Stimulated activated CD4-positive, alpha-beta T cell treated with anti-CD3 and anti-CD28 coated beads, Interleukin-15, amount 100 ng/mL, for 24 hours (primary cell): Measurements from ENCODE around the gene DNPEP.

Source experiments
- DNase-seq: peaks from one replicate; pipeline ENCODE4 v3.0.0-alpha.2; 2020

Gene DNPEP

DNA sequence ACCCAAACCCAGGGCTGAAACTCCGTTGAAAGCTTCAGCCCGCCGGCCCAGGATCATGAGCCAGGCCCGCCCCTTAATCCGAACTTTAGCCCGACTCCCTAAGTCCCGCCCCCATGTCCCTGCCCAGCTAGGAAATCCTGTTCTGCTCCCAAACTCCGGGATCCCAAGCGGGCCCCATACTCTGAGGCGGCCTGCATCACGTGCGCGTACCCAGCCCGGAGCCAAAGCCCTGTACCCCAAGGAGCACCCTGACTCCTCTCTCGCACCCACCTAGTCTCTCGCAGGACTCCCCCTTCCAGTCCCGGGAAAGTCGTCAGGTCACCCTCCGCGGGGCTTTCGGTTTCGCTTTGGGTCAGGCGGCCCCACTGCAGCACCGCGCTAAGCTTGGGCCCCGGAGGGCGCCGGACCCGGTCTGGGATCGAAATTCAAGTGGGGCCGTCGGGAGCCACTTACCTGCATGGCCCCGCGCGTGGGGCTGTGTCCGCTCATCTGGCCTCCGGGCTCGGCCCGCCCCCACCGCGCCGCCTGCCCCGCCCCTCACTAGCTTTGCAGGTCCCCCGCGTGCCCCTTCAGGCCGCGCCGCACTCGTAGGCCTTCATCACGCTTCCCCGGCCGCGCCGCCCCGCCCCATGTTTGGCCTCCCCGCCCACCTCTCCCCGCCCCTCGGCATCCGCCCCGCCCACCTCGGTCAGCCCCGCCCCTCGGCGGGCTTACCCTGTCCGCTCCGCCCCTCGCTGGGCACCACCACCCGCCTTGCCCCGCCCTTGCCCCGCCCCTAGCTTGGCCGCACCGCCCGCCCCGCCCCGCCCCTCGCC lies at the start of gene DNPEP:
TSS of gene DNPEP (minus strand) at position 607 of the 815 bp plus-strand sequence. CDS start at position 489, 118 bp downstream.
- DNase-seq, result peak; percentile 93

- no peak for DNase-seq
These were observed 49.4 kb upstream of the DNPEP start for GRCh38 chr2:219437141-219437540.

DNA sequence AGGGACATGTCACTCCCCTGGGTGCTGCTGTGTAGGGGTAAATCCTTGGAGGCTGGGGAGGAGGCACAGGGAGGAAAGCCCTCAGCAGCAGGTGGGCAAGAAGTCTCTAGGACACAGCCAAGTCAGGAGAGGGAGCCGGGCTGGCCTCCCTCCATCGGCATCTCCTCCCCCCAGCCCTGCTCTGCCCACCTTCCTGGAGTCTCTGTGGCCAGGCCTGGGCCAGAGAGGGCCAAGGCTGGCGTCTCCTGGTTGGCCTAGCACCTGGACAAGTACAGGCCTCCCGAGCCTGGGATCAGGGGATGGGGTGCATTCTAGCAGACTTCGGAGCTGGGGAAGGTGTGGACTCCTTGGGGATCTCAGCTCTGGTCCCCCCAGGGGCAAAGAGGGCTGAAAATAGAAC lies 48.8 kb upstream of the DNPEP start:
- no peak for DNase-seq

DNA sequence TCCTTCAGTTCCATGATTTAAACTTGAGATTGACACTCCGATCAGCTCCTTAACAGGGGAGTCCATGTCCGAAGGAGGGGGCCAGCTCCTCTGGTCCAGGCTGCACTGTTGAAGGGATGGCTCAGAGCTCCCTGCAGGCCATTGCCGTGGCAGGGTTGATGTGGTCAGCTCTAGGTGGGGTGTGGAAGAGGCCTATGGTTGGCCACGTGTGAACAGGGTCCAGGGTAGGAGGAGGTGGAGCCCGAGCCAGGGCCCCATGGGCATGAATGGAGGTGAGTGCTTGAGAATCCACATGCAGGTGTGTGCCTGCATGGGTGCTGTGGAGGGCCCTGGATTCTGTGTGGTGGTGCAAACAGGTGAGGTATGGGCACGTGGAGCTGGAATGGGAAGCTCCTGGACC lies 48.0 kb upstream of the DNPEP start:
- DNase-seq, result no peak

DNA sequence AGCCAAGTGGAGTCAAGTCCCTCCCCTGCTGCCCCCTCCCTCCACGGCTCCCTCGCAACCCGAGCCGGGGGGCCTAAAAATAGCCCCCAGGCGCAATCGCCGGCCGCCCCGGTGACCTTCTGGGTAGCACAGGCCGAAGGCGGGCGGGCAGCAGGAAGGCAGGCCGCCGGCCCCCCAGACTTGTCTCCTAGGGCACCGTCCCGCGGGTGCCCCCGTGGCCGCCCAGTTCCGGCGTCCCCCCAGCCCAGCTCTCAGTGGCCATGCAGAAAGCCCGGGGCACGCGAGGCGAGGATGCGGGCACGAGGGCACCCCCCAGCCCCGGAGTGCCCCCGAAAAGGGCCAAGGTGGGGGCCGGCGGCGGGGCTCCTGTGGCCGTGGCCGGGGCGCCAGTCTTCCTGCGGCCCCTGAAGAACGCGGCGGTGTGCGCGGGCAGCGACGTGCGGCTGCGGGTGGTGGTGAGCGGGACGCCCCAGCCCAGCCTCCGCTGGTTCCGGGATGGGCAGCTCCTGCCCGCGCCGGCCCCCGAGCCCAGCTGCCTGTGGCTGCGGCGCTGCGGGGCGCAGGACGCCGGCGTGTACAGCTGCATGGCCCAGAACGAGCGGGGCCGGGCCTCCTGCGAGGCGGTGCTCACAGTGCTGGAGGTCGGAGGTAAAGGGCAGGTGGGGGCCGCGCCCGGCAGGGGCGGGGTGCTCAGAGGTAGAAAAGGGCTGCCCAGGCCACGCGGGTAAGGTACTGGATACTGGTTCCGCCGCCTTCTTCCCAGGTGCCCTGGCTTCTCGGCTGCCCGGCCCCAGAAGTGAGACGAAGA lies 47.2 kb upstream of the DNPEP start, which contains the start of gene SPEG:
TSS of gene SPEG (plus strand) at position 126 of the 808 bp plus-strand sequence. CDS start at position 261, 135 bp downstream.
- DNase-seq, result no peak

DNA sequence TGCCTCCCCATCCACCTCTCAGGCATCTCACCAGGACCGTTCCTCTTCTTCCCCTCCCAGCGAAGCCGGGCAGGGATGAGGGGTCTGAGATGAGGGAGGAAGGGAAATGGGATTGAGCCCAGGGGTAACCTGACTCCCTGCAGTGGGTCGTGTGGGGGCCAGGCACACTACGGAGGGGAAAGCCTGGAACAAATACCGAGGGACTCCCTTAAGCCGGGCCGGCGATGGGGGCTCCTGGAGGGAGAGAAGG lies 46.7 kb upstream of the DNPEP start:
- DNase-seq, result no peak

DNA sequence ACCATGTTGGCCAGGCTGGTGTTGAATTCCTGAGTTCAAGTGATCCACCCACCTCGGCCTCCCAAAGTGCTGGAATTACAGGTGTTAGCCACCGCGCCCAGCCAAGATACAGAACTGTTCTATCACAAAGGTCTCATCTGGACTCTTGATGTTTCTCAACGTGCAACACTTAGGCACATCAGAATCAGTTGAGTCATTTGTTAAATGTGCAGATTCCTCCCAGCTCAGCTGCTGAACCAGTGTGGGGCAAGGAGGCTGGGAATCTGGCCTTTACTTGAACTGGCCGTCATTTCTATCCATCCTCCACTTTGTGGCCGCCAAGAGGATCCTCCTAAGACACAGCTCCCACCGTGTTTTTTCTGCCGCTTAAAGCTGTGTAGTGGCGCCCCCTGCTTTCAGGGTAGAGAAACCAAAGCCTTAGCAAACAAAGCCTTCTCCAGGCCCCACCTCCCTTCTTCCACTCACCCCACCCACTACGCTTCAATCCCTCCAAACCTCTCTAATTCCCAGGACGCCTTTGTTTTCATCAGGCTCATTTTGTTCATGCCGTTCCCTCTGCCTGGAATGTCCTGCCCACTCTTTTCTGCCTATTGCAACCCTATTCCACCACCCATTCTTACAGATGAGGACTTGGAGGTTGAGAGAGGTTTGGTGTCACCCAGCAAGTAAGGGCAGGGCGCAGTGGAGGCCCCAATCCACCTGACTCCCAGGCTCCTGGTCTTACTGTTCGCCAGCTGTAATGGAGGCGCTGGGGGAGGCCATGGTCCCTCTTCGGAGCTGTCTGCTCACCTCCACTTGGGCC lies 46.2 kb upstream of the DNPEP start:
- peak; percentile 62 for DNase-seq

DNA sequence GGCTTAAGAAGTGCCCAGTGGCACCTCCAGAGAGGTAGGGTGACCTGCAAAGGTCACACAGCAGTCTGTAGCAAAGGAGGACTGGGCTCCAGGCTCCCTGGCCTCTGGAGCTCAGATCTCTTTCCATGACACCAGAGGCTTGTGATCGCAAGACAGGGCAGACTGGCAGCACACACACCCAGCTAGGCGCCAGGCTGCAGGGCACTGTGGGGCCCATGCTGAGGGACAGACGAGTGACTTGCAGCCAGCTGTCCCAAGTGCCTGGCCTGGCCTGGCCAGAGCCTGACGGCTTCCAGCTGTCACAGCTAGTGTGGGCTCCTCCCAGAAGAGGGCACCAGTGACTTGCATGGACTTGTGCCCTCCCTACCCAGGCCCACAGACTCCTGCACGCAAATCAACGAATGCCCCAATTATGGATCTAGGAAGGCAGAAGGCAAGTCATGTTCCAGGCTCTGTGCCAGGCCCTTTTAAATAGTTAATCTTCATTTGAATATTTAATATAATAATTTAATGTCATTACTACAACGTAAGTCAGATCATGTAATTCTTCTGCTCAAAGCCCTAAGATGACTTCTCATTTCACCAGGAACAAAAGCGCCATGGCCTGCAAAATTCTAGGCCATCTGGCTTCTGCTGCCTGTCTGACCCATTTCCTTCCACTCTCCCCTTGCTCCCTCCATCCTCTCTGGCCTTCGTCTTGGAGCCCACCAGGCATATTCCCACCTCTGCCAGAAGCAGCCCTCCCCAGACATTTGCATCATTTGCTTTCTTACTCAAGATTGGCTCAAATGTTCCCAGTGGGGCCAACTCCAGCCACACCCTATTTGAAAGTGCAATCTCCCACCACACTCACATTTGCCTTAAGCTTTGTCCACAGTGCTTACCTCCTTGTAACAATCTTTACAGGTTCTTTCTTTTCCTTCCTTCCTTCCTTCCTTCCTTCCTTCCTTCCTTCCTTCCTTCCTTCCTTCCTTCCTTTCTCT lies 43.2 kb upstream of the DNPEP start:
- DNase-seq, result no peak

DNA sequence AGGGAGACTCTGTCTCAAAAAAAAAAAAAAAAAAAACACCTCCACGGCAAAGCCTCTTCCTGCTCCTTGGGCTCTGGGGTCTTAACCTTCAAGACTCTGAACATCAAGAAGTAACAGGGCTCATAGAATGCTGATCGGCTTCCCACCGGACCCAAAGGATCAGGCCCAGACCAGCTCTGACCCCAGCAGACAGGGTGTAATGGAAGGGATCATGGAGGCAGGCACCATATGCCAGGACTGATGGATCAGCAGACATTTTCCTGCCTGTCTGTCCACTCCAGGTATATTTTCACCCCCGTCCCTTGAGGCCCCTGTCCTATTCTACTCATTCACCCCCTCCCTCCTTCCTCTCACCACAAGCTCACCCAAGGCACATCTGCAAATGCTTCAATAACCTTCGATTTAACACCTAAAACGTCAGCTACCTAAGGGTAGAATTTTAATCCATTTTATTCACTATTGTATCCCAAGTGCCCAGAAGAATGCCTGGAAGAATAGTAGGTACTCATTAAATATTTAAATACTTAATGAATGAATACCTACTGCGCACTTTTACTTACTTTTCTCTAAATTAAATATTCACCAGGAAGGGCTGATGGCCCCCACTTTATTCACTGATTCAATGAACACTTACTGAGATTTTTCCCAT lies 42.4 kb upstream of the DNPEP start:
- DNase-seq, result no peak

- DNase-seq, result no peak
These were observed 40.8 kb upstream of the DNPEP start for GRCh38 chr2:219428469-219428868.

DNA sequence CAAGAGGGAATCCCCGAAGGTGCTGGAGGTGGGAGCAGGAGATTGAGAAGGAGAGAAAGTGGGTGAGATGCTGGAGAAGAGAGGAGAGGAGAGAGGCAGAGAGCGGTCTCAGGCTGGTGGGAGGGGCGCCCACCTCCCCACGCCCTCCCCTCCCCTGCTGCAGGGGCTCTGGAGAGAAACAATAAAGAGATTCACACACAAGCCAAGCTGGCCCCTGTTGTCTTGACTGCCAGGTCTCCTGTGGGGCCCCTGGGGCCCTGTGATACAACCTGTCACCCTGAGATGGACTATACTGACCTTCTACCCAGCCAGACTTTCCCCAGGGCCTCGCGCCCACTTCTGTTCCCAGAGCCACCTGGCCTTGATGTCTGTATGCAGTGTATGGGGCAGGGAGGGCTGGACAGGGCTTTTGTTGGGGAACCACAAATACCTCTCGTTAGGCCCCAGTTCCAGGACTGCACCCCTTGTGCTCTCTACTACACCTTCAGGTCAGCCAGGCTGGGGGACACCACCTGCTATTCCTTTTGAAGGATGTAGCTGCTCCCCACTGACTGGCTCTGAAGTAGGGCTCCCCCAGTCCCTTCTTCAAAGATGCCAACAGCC lies 38.9 kb upstream of the DNPEP start:
- no peak for DNase-seq

DNA sequence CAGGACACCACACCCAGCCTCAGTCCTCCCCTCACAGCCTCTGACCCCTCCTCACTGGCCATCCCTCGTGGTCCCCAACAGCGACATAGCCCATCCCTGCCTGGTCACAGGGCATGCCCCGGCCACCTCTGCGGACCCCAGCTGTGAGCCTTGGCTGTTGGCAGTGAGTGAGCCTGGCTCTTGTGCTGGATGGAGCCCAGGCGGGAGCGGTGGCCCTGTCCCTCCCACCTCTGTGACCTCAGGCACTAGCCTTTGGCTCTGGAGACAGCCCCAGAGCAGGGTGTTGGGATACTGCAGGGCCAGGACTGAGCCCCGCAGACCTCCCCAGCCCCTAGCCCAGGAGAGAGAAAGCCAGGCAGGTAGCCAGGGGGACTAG lies 38.3 kb upstream of the DNPEP start:
- no peak for DNase-seq

- no peak for DNase-seq
These were observed 37.7 kb upstream of the DNPEP start for GRCh38 chr2:219425238-219426067.

GRCh38 chr2:219423652-219424377 lies 36.1 kb upstream of the DNPEP start:
- no peak for DNase-seq

GRCh38 chr2:219422952-219423534 lies 35.3 kb upstream of the DNPEP start:
- DNase-seq, result no peak

GRCh38 chr2:219421323-219421722 lies 33.6 kb upstream of the DNPEP start:
- DNase-seq, result no peak

GRCh38 chr2:219420687-219421086 lies 33.0 kb upstream of the DNPEP start:
- DNase-seq, result no peak

DNA sequence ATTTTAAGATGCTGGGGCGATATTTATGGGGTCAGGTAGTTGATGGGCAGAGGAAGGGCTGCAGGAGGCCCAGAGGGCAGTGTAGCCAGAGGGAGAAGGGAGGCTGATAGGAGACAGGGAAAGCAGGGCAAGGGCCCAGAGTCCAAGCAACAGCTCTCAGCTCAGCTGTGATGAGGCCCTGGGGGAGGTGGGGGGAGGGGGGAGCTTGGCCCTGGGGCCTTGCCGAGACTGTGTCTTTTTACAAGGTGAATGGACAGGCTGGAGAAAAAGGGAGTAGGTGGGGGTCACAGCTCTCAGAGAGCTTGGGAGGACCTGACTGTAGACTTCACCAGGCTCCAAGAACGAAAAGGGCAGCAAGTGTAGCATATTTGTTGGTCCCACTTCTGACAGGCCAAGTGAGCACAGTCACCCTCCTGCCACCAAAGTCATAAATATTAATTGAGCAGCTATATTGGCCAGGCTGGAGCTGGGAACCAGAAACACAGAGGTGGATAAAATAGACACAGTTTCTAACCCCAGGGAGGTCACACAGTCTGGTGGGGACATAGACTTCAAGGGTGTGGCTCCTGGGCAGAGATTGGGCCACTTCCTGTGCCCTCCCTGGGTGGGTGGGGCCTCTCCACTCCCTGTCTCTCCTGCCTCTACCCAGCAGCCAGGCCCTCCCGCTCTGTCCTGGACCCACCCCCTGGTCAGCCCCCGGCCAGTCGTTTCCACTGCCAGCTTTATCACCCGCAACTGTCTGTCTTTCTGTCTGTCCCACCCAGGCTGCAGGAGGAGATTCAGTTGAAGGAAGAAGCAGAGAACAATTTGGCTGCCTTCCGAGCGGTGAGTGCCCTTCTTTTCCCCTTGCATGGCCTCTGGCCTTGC lies 31.9 kb upstream of the DNPEP start:
- no peak for DNase-seq
